Measurements from ENCODE around the gene TESK2.

The TESK2 gene

DNA sequence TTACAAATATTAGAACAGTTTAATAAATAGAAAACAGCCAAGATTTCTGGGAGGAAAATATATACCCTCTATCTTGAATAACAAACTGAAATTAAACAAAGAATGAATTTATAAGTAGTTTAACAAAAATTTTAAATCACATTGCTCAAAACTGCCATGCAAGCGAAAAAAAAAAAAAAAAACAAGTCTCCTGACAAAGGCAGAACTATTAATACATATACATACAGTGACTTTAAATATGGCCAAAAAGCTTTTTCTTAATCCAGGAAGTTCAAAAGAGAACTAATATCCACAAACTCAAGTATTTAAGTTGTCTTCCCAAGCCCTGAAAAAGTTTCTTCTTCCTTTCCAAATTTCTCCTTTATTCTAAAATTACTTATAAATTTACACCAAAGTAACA lies 87.2 kb downstream of the TESK2 start:
- TF ChIP-seq, protein P1, sequence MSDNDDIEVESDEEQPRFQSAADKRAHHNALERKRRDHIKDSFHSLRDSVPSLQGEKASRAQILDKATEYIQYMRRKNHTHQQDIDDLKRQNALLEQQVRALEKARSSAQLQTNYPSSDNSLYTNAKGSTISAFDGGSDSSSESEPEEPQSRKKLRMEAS (IDR thresholded peaks at IDR 0.05), result no peak
- TF ChIP-seq FOXM1 (IDR thresholded peaks at IDR 0.05; ENCODE audit: borderline replicate concordance, low read depth) (no peak), EP300 (IDR thresholded peaks at IDR 0.05; ENCODE audit: borderline replicate concordance) (no peak), TAF1 (IDR thresholded peaks at IDR 0.05; ENCODE audit: low read depth) (no peak), RAD21 (IDR thresholded peaks at IDR 0.05; ENCODE audit: low read depth) (no peak), YY1 (IDR thresholded peaks at IDR 0.05; ENCODE audit: low read depth) (no peak), USF1 (IDR thresholded peaks at IDR 0.05) (no peak), TCF12 (IDR thresholded peaks at IDR 0.05; ENCODE audit: low read depth) (no peak), CREB1 (IDR thresholded peaks at IDR 0.05; ENCODE audit: low read depth) (no peak), NFIC (IDR thresholded peaks at IDR 0.05) (no peak), REST (IDR thresholded peaks at IDR 0.05; ENCODE audit: low read depth) (no peak), EGR1 (IDR thresholded peaks at IDR 0.05) (no peak), TEAD4 (IDR thresholded peaks at IDR 0.05) (no peak), ZBTB7A (IDR thresholded peaks at IDR 0.05; ENCODE audit: low read depth) (no peak)

DNA sequence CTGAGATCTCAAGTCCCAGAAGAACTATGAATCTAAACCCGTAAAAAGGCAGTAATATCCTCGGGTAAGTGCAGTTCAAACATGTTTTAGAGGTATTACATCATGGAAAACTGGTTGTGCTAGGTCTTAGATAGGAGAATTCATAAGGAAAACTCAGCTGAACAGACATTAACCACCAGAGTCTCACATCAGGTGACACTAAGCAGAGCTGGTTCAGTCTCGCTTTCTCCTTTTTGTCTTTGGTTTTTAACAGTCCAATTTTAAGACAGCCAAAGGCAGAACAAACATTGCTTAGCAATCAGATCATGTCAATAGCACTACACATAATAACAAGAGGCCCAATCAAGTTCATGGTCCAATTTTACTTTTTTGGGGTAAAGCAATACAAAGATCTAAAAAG lies 87.7 kb downstream of the TESK2 start:
- TF ChIP-seq, protein P1 (IDR thresholded peaks at IDR 0.05), result no peak
- TF ChIP-seq EGR1 (IDR thresholded peaks at IDR 0.05) (no peak), CEBPB (IDR thresholded peaks at IDR 0.05) (no peak), REST (IDR thresholded peaks at IDR 0.05; ENCODE audit: low read depth) (no peak), EP300 (IDR thresholded peaks at IDR 0.05; ENCODE audit: borderline replicate concordance) (no peak), NFIC (IDR thresholded peaks at IDR 0.05) (no peak), USF1 (IDR thresholded peaks at IDR 0.05) (no peak), RAD21 (IDR thresholded peaks at IDR 0.05; ENCODE audit: low read depth) (no peak), TAF1 (IDR thresholded peaks at IDR 0.05; ENCODE audit: low read depth) (no peak), CREB1 (IDR thresholded peaks at IDR 0.05; ENCODE audit: low read depth) (no peak), ZBTB7A (IDR thresholded peaks at IDR 0.05; ENCODE audit: low read depth) (no peak), TCF12 (IDR thresholded peaks at IDR 0.05; ENCODE audit: low read depth) (no peak), TEAD4 (IDR thresholded peaks at IDR 0.05) (no peak), YY1 (IDR thresholded peaks at IDR 0.05; ENCODE audit: low read depth) (no peak), FOXM1 (IDR thresholded peaks at IDR 0.05; ENCODE audit: borderline replicate concordance, low read depth) (no peak)

GRCh38 chr1:45401524-45401923 lies 89.4 kb downstream of the TESK2 start:
- TF ChIP-seq FOXM1 (IDR thresholded peaks at IDR 0.05; ENCODE audit: borderline replicate concordance, low read depth), result no peak
- no peak for TF ChIP-seq REST (IDR thresholded peaks at IDR 0.05; ENCODE audit: low read depth)
- no peak for TF ChIP-seq CEBPB (IDR thresholded peaks at IDR 0.05)
- no peak for TF ChIP-seq ZBTB7A (IDR thresholded peaks at IDR 0.05; ENCODE audit: low read depth)
- TF ChIP-seq CREB1 (IDR thresholded peaks at IDR 0.05; ENCODE audit: low read depth), result no peak
- TF ChIP-seq TCF12 (IDR thresholded peaks at IDR 0.05; ENCODE audit: low read depth), result no peak
- TF ChIP-seq EGR1 (IDR thresholded peaks at IDR 0.05), result no peak
- TF ChIP-seq NFIC (IDR thresholded peaks at IDR 0.05), result no peak
- TF ChIP-seq YY1 (IDR thresholded peaks at IDR 0.05; ENCODE audit: low read depth), result no peak

DNA sequence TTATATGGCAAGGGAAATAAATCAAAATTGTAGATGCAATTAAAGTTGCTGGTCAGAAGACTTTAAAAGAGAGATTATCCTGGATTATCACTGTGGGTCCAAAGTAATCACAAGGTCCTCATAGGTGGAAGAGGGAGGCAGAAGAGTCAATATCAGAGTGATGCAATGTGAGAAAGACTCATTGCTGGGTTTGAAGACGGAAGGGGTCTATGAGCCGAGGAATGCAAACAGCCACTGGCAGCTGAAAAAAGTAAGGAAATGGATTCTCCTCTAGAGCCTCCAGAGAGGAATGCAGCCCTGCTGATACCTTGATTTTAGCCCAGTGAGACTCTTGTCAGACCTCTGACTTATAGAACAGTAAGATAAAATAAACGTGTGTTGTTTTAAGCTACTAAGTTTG lies 90.9 kb downstream of the TESK2 start:
- TF ChIP-seq EGR1 (IDR thresholded peaks at IDR 0.05) (no peak), ZBTB7A (IDR thresholded peaks at IDR 0.05; ENCODE audit: low read depth) (no peak), FOXM1 (IDR thresholded peaks at IDR 0.05; ENCODE audit: borderline replicate concordance, low read depth) (no peak), TAF1 (IDR thresholded peaks at IDR 0.05; ENCODE audit: low read depth) (no peak), USF1 (IDR thresholded peaks at IDR 0.05) (no peak), EP300 (IDR thresholded peaks at IDR 0.05; ENCODE audit: borderline replicate concordance) (no peak)

Data from Ishikawa (cell line).